Fibroblast of pulmonary artery (primary cell): Measurements from ENCODE around the gene KCNK6.

Source experiments
- DNase-seq: peaks from one replicate; pipeline ENCODE4 v3.0.0-alpha.2; 2010; ENCODE audit warnings: low read depth
- H3K4me3 ChIP-seq: replicated peaks from 2 replicates; pipeline ENCODE4 v1.5.1; 2011; ENCODE audit warnings: low read depth, mild to moderate bottlenecking, control low read depth, low read length, moderate library complexity
- TF ChIP-seq, protein P1 (sequence below): IDR thresholded peaks from 2 replicates; pipeline ENCODE4 v1.5.1; 2011; ENCODE audit warnings: mild to moderate bottlenecking, control low read depth, low read length, inconsistent platforms; ENCODE audit errors: missing control alignments

Gene KCNK6

DNA sequence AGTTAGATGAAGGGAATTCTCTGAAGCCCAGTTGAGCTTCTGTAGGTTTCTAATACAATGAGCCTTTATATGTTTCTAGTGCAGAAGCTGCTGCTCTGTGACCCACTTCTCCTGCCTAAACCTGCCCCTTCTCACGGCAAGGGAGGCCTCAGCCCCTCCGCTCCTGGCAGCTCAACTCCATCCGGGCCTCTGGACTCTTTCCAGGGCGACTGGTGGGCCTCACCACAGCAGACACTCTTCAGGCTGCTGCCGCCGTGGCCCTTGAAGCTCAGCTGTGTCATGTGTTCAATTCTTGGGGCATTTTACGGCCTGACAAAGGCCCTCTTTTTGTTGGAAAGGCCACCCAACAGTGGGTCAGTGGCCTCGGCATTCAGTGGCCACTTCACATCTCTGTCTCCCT lies 25.6 kb upstream of the KCNK6 start:
- TF ChIP-seq, protein P1, sequence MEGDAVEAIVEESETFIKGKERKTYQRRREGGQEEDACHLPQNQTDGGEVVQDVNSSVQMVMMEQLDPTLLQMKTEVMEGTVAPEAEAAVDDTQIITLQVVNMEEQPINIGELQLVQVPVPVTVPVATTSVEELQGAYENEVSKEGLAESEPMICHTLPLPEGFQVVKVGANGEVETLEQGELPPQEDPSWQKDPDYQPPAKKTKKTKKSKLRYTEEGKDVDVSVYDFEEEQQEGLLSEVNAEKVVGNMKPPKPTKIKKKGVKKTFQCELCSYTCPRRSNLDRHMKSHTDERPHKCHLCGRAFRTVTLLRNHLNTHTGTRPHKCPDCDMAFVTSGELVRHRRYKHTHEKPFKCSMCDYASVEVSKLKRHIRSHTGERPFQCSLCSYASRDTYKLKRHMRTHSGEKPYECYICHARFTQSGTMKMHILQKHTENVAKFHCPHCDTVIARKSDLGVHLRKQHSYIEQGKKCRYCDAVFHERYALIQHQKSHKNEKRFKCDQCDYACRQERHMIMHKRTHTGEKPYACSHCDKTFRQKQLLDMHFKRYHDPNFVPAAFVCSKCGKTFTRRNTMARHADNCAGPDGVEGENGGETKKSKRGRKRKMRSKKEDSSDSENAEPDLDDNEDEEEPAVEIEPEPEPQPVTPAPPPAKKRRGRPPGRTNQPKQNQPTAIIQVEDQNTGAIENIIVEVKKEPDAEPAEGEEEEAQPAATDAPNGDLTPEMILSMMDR, result no peak
- no peak overlapping the region for H3K4me3 ChIP-seq
- DNase-seq, result no peak

DNA sequence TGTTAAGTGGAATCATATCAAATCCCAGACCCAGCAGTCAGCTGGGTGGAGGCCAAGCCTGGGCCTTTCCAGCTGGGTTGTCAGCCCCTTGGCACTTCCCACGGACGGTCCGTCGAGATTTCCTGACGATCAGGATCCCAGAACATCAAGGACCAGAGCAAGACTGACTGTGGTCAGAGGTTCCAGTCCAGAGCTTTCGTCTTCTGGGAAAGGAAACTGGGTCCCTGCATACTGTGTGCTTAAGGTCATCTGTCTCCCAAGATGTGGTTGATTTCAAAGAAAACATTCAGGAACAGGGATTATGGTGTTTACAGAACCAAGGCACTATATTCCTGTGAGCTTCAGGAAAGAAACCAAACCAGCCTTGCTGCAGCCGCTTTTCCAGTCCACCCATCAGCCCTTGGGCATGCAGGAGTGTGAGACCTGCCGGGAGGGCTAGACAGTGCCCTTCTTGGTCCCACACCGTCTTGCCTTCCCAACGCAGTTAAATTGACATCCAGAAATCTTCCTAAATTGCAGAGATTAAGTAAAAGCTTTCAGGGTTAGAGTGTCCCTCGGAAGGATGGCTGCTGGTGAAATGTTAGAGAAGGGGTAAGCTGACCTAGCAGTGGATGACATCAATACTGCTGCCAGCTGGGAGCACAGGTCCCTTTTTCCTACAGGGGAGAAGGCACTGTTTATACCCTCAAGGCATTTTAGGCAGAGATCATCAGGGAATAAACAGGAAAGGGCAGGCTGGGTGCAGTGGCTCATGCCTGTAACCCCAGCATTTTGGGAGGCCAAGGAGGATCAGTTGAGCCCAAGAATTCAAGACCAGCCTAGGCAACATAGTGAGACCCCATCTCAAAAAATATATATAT lies 20.6 kb upstream of the KCNK6 start:
- TF ChIP-seq, protein P1, result no peak
- DNase-seq, result no peak

DNA sequence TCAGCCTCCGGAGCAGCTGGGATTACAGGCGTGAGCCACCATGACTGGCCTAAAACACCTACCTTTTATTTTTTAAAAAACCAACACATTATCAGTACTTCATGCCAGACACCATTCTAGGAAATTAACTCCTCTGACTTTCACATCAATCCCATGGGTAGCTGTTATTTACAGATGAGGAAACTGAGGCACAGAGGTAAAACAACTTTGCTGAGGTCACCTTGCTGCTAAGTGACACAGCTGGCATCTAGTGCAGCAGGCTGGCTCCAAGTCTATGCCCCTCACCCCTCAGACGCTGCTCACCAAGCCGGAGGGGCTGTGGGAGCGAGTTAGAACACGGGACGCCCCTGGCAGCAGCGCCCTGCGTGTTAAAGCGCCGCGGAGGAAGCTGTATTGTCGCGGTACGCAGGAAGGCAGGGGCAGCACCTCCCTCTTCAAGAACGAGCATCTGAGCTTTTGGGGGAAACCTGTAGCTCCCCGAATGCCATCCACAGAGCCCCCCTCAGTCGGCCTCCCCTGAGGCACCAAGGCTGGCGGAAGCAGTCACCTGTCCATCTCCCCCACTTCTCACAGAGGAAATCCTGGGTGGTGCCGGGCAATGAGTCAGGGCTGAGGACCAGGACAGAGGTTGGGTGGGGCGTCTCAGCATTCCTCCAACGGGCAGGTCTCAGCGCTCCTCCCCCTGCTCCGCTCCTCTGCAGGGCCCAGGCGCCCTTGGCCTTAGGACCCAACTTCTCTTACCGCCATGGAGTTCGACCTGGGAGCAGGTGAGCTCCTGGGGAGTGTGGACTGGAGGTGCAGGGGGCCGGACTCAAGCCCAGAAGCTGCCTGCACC lies 15.9 kb upstream of the KCNK6 start, which contains the start of gene C19orf33:
Gene C19orf33, plus strand, starts transcription at position 735 of the 835 bp plus-strand sequence. Its CDS starts 11 bp downstream, at position 746.
- H3K4me3 ChIP-seq, result no peak within 1 kb of the TSS
- no peak for DNase-seq
- TF ChIP-seq, protein P1, result no peak

More for the DNA sequence above, 20.6 kb upstream of the KCNK6 start:
- no peak overlapping the region for H3K4me3 ChIP-seq

DNA sequence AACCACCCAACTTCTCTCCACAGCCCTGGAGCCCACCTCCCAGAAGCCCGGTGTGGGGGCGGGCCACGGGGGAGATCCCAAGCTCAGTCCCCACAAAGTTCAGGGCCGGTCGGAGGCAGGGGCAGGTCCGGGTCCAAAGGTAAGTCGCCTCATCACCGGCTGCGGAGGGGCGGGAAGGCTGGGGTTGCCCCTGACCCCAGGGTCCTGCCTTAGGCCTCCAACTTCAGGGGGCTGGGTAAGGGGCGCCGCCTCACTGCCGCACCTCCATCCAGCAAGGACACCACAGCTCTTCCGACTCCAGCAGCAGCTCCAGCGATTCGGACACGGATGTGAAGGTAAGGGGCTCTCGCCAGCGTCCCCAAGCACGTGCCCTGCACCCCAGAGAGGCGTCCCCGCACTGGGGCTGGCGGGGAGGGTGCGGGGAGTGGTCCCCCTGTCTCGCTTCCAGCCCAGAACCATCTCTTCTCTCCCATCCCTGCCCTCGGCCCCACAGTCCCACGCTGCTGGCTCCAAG lies 15.2 kb upstream of the KCNK6 start:
- TF ChIP-seq, protein P1, result no peak
- no peak overlapping the region for H3K4me3 ChIP-seq

DNA sequence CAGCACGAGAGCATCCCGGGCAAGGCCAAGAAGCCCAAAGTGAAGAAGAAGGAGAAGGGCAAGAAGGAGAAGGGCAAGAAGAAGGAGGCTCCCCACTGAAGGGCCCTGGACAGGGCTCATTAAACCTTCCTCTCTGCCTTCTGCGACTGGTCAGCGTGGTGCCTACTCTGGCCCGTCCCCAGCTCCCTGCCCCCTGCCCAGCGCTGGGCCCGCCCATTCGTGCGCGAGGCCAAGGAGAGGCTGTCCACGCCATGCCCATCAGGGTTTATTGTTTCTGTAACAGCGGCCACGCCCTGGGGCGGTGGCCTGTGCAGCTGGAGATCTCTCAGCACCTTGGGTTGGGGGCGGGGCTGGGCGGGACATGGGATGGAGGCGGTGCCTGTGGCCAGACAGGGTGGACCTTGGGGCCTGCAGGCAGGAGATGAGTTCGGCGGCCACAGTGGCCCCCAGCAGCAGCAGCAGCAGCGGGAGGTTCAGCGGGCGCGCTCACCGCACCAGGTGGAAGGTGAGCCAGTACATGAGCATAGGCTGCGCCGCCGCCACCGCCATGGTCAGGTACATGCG lies 14.7 kb upstream of the KCNK6 start:
- no peak overlapping the region for H3K4me3 ChIP-seq
- no peak for DNase-seq
- TF ChIP-seq, protein P1, result no peak

More for the DNA sequence above, 15.2 kb upstream of the KCNK6 start:
- no peak for DNase-seq

DNA sequence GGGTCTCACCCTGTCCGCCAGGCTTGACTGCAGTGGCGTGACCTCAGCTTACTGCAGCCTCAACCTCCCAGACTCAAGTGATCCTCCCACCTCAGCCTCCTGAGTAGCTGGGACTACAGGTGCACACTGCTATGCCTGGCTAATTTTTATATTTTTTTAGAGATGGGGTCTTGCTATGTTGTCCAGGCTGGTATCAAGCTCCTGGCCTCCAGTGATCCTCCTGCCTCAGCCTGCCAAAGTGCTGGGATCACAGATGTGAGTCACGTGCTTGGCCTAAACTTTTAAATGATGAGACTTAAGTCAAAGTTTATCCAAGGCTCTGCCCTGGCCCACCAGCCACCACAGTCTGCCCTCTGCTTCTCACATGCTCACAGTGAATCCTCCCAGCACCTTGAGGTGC lies 13.4 kb upstream of the KCNK6 start:
- H3K4me3 ChIP-seq, result no peak overlapping the region
- DNase-seq, result no peak
- TF ChIP-seq, protein P1, result no peak
